Mesodermal cell (in vitro differentiated cells): ENCODE measurements around the gene BNIP3.

Source experiments
- H3K27ac ChIP-seq: 2 replicates; pipeline ENCODE4 v1.7.0; 2013; ENCODE audit warnings: mild to moderate bottlenecking, low read depth, low read length, moderate library complexity; ENCODE audit not compliant: severe bottlenecking
- H3K36me3 ChIP-seq: 2 replicates; pipeline ENCODE4 v1.7.1; 2013; ENCODE audit warnings: mild to moderate bottlenecking, low read length, moderate library complexity; ENCODE audit not compliant: control insufficient read depth, insufficient read depth
- H3K4me1 ChIP-seq: one replicate; pipeline ENCODE4 v1.7.1; 2013; ENCODE audit warnings: mild to moderate bottlenecking, low read length; ENCODE audit not compliant: insufficient read depth, control insufficient read depth, poor library complexity, severe bottlenecking
- H3K4me3 ChIP-seq: 2 replicates; pipeline ENCODE4 v1.7.0; 2013; ENCODE audit warnings: low read length, control low read depth, mild to moderate bottlenecking; ENCODE audit not compliant: insufficient read depth, poor library complexity, severe bottlenecking; ENCODE audit errors: extremely low read depth
- H3K9me3 ChIP-seq: 2 replicates; pipeline ENCODE4 v1.7.1; 2013; ENCODE audit warnings: mild to moderate bottlenecking, low read length, moderate library complexity; ENCODE audit not compliant: control insufficient read depth
- WGBS, 2 experiments: methylation state at CpG; one replicate each; pipeline ENCODE4 v1.1.5; 2013; ENCODE audit warnings: missing lambda C conversion rate in 2 of 2; ENCODE audit not compliant: insufficient coverage in 2 of 2; 5-methylcytosine and 5-hydroxymethylcytosine counted together

Gene BNIP3

GRCh38 chr10:131929122-131929845 lies 52.4 kb downstream of the BNIP3 start:
- 84 to 85% methylated on average over 18 to 22 of the region's 23 CpGs for WGBS, 2 experiments
- Histone ChIP-seq H3K4me1 (peaks cover 22% of the 10 kb centered on the region), H3K9me3 (peaks cover 9% of the 10 kb centered on the region), H3K4me3 (no peak overlapping the region), H3K36me3 (peaks cover 33% of the 10 kb centered on the region), H3K27ac (no peak overlapping the region)

GRCh38 chr10:131928248-131929095 lies 53.3 kb downstream of the BNIP3 start:
- H3K9me3 ChIP-seq: peaks cover 10% of the 10 kb centered on the region
- no peak overlapping the region for H3K4me3 ChIP-seq
- WGBS, 2 experiments: 88% methylated on average over 15 to 17 of the region's 18 CpGs
- peak overlapping the region; percentile 65 for H3K27ac ChIP-seq
- H3K4me1 ChIP-seq: peaks cover 20% of the 10 kb centered on the region
- peaks cover 31% of the 10 kb centered on the region for H3K36me3 ChIP-seq

DNA sequence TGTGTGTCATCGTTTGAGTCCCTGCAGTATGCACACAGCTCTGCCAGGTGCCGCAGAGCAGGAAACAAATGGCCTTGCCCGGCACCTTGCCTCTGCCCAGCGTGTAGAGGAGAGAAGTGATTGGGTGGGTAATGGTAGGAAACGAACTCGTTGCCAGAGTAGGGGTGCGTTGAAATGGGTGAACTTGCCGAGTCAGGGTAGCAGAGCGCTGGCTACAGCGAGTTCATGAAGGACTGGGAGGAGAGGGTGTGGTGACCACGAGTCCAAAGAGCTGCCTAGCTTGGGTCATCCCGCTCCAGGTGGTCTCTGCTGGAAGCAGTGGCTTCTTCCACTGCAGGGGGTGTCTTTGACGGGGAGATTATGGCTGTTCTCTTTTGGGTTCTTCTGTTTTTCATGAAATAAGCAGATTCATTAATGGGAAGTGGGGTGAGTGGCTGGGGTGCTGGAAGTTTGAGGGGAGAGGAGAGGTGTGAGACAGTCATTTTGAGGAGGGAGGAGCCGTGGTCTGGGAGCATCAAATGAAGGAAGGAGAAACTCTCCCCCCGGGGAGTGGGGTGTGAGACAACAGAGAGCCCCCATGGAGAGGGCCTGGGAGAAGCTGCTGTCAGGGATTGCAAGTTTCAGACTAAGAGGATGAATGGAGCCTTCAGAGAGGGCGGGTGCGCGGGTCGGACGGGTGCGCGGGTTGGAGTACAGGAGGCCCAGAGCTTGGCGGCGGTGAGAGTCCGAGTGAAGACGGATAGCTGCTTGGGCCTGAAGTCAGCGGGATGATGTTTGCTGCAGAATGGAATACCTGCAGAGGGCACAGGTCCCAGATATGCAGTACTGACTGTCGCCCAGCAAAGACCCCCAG lies 54.8 kb downstream of the BNIP3 start:
- H3K9me3 ChIP-seq: peaks cover 10% of the 10 kb centered on the region
- peaks cover 20% of the 10 kb centered on the region for H3K4me1 ChIP-seq
- H3K4me3 ChIP-seq: no peak overlapping the region
- H3K27ac ChIP-seq: no peak overlapping the region
- 94 to 95% methylated on average over 27 of the region's 28 CpGs for WGBS, 2 experiments
- peaks cover 27% of the 10 kb centered on the region for H3K36me3 ChIP-seq

GRCh38 chr10:131926253-131926652 lies 55.5 kb downstream of the BNIP3 start:
- Histone ChIP-seq H3K27ac (no peak overlapping the region), H3K4me3 (no peak overlapping the region), H3K9me3 (peaks cover 10% of the 10 kb centered on the region), H3K4me1 (peaks cover 20% of the 10 kb centered on the region), H3K36me3 (peaks cover 22% of the 10 kb centered on the region)
- WGBS, 2 experiments: 94 to 98% methylated on average over 10 of the region's 10 CpGs

GRCh38 chr10:131925716-131926115 lies 56.0 kb downstream of the BNIP3 start:
- peaks cover 16% of the 10 kb centered on the region for H3K4me1 ChIP-seq
- peaks cover 10% of the 10 kb centered on the region for H3K9me3 ChIP-seq
- WGBS, 2 experiments: 91 to 96% methylated on average over 5 to 8 of the region's 9 CpGs
- H3K27ac ChIP-seq: no peak overlapping the region
- H3K36me3 ChIP-seq: peaks cover 24% of the 10 kb centered on the region
- H3K4me3 ChIP-seq: no peak overlapping the region

DNA sequence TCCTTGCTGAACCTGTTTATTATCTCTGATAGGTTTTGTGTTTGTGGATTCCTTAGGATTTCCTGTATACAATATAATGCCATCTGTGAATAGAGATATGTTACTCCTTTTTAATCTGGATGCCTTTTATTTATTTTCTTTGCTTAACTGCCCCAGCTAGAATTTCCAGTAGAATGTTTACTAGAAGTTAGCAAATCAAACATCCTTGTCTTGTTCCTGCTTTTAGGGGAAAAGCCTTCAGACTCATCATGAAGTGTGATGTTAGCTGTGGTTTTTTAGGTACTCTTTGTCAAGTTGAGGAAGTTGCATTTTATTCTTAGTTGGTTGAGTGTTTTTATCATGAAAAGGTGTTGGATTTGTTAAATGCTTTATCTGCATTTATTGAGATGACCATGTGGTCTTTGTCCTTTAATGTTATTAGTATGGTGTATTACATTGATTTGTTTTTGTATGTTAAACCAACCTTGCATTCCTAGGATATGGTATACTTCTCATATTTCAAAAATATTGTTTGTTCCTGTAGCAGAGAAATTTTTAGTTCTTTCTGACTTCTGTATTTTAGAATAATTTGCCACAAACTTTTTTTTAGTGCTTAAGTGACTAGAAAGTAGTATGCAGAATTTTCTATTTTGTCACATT lies 56.6 kb downstream of the BNIP3 start:
- Histone ChIP-seq H3K9me3 (peaks cover 10% of the 10 kb centered on the region), H3K27ac (no peak overlapping the region), H3K36me3 (peaks cover 18% of the 10 kb centered on the region), H3K4me1 (peaks cover 12% of the 10 kb centered on the region), H3K4me3 (no peak overlapping the region)

GRCh38 chr10:131923038-131923756 lies 58.5 kb downstream of the BNIP3 start:
- Histone ChIP-seq H3K27ac (no peak overlapping the region), H3K4me3 (no peak overlapping the region), H3K9me3 (peaks cover 10% of the 10 kb centered on the region), H3K4me1 (peaks cover 2% of the 10 kb centered on the region), H3K36me3 (peaks cover 13% of the 10 kb centered on the region)
- 88 to 95% methylated on average over 5 to 9 of the region's 11 CpGs for WGBS, 2 experiments

GRCh38 chr10:131921184-131921583 lies 60.5 kb downstream of the BNIP3 start:
- Histone ChIP-seq H3K4me1 (no peaks in the 10 kb centered on the region), H3K4me3 (no peak overlapping the region), H3K36me3 (peaks cover 13% of the 10 kb centered on the region), H3K27ac (no peak overlapping the region), H3K9me3 (peaks cover 10% of the 10 kb centered on the region)
- WGBS, 2 experiments: 77 to 79% methylated on average over 8 of the region's 8 CpGs

DNA sequence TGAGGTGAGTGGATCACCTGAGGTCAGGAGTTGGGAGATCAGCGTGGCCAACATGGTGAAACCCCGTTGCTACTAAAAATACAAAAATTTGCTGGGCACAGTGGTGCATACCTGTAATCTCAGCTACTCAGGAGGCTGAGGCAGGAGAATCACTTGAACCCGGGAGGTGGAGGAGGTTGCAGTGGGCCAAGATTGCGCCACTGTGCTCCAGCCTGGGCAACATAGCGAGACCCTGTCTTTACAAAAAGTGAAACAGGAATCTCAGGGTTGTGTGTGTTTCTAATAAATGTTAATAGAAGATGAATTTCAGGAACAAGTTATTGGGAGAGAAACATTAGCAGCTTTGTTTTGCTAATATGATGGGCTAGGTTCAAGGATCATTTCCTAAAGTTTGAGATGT lies 61.0 kb downstream of the BNIP3 start:
- Histone ChIP-seq H3K4me3 (no peak overlapping the region), H3K4me1 (no peaks in the 10 kb centered on the region)
- WGBS, 2 experiments: 95 to 96% methylated on average over 4 to 5 of the region's 5 CpGs

GRCh38 chr10:131920151-131920550 lies 61.6 kb downstream of the BNIP3 start:
- no peak overlapping the region for H3K4me3 ChIP-seq
- WGBS, 2 experiments: 94 to 96% methylated on average over 10 to 11 of the region's 11 CpGs
- H3K27ac ChIP-seq: no peak overlapping the region
- H3K36me3 ChIP-seq: peaks cover 11% of the 10 kb centered on the region
- no peaks in the 10 kb centered on the region for H3K4me1 ChIP-seq
- peaks cover 8% of the 10 kb centered on the region for H3K9me3 ChIP-seq

More for the DNA sequence above, 61.0 kb downstream of the BNIP3 start:
- Histone ChIP-seq H3K36me3 (peaks cover 10% of the 10 kb centered on the region), H3K27ac (no peak overlapping the region), H3K9me3 (peaks cover 10% of the 10 kb centered on the region)
